Gastrocnemius medialis (tissue), 4 donors: ENCODE data around the gene CYB5RL.

Experiments used
- POLR2A ChIP-seq, 2 donors: fragments of 450-650 bp; IDR thresholded peaks; one replicate each; pipeline ENCODE4 v1.6.1; 2017; ENCODE audit warnings: antibody characterized with exemption in 2 of 2, mild to moderate bottlenecking in 2 of 2, moderate library complexity in 2 of 2
- TF ChIP-seq, protein P1 (sequence below), 5 experiments: fragments of 450-650 bp in 3 of 5; fragments of 200-600 bp in 2 of 5; sonication (generic) in 2 of 5; IDR thresholded peaks in 4 of 5; conservative IDR thresholded peaks in 1 of 5; 1 replicate in 4 of 5; 2 replicates in 1 of 5; pipeline ENCODE4 v1.5.1; 2016 to 2019; ENCODE audit warnings: antibody characterized with exemption in 5 of 5, mild to moderate bottlenecking in 3 of 5, moderate library complexity in 3 of 5

DNA sequence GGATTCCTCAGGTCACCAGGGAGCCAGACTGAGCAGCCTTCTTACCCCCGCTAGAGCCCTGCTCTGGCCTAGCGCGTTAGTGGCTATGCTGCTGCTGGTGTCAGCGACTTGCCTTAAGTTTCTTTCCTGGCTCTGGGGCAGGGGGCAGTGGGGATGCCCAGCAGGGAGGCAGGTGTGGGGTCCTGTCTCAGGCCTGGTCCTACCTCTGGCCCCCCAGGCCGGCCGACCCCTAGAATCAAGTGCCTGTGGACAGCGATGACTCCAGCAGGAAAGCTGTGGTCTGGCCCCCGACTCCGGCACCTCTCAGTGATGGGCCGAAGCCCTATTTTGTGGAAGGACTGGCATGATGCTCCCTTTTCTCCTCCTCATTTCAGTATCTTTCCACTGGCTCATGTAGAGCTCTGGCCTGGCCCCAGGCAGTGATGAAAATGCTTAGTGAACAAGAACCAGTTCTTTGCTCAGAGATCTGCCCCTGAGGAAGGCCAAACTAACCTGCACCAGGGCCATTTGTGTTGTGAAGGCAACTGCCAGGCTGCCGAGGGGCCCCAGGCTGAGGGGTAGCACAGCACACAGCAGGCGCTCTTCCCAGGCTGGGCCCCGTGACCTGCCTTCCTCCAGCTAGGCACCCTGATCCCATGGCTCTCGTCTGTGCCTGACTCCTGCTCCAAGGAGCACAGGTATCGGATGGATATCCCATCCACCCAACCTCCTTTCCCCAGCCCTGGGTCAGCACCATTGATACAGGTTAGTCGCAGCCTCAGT lies 23.8 kb upstream of the CYB5RL start:
- TF ChIP-seq, protein P1, sequence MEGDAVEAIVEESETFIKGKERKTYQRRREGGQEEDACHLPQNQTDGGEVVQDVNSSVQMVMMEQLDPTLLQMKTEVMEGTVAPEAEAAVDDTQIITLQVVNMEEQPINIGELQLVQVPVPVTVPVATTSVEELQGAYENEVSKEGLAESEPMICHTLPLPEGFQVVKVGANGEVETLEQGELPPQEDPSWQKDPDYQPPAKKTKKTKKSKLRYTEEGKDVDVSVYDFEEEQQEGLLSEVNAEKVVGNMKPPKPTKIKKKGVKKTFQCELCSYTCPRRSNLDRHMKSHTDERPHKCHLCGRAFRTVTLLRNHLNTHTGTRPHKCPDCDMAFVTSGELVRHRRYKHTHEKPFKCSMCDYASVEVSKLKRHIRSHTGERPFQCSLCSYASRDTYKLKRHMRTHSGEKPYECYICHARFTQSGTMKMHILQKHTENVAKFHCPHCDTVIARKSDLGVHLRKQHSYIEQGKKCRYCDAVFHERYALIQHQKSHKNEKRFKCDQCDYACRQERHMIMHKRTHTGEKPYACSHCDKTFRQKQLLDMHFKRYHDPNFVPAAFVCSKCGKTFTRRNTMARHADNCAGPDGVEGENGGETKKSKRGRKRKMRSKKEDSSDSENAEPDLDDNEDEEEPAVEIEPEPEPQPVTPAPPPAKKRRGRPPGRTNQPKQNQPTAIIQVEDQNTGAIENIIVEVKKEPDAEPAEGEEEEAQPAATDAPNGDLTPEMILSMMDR (IDR thresholded peaks at IDR 0.05 in 4 of 5, conservative IDR thresholded peaks at IDR 0.05 in 1 of 5): no peak
- no peak for TF ChIP-seq POLR2A (IDR thresholded peaks at IDR 0.05)
